ENCODE results near the gene ADAM19.

The ADAM19 gene

DNA sequence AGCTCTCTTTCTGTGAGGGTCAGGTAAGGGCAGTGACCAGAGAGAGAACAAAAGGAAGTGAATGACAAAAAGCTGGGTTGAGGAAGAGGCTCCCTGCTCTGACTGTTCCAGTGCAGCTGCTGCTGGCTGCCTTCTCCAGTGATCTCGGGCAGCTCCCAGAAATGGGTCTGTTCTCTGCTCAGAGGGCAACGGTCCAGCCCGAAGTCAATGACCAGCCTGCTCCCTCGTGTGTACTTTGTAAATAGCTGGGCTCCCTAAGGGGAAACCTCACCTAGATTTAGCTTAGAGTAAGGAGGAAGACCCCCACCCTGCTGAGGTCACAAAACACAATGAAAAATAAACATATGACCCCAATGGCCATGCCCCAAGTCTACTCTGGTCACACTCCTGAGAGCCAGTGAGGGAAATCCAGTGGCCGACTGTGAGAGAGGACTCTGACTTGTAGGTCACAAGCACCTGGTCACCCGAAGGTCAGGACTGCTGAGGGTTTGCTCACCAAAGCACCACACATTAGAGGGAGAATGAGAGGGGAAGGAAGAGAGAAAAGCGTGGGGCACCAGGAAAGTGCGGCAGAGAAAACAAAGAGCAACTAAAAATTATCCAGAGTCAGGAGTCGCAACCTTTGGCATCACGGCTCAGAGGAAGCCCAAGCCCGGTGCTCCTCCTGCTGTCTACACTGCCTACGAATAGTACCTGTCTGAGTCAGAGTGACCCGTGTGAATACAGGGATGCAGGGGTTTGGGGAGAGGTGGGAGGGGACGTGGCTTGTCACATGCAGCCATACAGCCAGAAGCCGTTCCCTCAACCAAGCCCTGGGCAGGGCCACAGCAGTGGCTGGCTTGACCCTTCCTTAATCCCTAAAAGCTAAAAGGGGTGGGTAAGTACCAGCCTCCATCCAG, 95.7 kb downstream of the ADAM19 start:
- TF ChIP-seq GATA1 (IDR thresholded peaks at IDR 0.05; ENCODE audit: low read depth, low read length) (no peak), POLR2A (IDR thresholded peaks at IDR 0.05; ENCODE audit: low read length) (no peak)
- DNase-seq, result no peak

DNA sequence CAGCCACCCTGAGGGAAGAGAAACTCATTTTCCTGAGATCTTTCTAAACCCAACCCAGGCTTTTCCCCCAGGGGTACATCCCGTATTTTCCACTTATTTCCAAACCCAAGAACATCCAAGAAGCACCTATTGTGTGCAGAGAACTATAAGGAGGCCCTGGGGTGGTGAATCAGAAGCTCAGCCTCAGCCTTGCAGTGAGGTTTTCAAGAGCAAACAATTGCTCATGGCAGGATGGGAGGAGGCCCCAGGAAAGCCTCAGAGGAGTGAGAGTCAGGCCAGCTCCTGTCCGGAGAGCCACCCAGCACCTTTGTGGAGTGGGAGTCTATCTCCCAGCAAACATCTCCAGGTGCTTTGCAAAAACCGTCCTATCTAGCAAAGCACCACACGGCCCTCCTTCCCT, 96.4 kb downstream of the ADAM19 start:
- TF ChIP-seq GATA1 (IDR thresholded peaks at IDR 0.05; ENCODE audit: low read depth, low read length) (no peak), POLR2A (IDR thresholded peaks at IDR 0.05; ENCODE audit: low read length) (no peak)
- no peak for DNase-seq

DNA sequence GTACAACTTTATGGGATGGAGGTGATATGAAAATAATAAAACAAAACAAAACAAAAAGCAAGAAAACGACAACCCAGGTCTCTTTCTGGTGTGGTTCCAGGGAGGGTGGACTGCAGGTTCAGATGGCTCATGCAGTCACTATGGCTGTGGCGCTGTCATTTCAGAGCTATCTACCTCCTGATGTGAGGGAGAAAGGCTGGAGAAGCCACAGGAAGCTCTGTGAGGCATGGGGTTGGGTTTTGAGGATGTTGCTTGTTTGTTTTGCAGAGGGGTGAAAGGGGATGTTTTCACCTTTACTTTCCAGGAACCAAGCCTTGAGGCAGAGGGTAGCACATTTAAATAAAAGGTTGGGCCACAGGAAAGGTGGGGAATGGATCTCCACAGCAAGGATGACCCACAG, 96.8 kb downstream of the ADAM19 start:
- DNase-seq, result no peak

DNA sequence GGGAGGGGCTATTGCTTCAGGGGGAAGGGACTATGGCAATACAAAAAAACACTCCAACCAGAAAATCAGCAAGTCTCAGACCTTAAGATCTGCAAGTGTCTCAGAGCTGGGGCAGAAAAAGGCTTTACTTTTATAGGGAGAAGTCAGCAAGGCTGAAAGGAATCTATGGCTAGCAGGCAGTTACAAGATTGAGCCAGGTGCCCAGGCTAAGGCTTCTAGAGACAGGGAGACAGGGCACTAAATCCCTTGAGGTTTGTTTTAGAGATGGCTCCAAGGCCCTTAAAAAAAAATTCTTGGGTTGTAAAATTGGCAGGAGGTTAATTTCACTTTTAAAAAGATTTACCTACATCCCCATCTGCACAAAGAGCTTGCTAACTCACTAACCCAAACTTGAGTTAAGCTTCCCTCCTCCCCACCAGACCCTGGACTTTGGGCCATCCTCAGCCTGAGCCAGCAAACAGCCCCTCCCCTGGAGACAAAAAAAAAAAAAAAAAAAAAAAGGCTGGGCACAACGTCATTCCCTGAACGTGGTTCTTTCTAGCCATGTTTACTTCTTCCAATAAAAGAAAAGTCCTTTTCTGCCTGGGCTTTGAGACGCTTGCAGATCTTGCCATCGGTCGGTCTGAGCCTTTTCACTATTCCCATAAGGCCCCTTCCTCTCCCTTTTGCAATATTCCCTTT, 97.6 kb downstream of the ADAM19 start:
- no peak for DNase-seq
- TF ChIP-seq GATA1 (IDR thresholded peaks at IDR 0.05; ENCODE audit: low read depth, low read length) (no peak), POLR2A (IDR thresholded peaks at IDR 0.05; ENCODE audit: low read length) (no peak)

More for the DNA sequence above, 96.8 kb downstream of the ADAM19 start:
- TF ChIP-seq GATA1 (IDR thresholded peaks at IDR 0.05; ENCODE audit: low read depth, low read length) (no peak), POLR2A (IDR thresholded peaks at IDR 0.05; ENCODE audit: low read length) (no peak)

- DNase-seq, result peak; percentile 62 to 73
These were observed 98.7 kb downstream of the ADAM19 start for GRCh38 chr5:157476702-157477408.

DNA sequence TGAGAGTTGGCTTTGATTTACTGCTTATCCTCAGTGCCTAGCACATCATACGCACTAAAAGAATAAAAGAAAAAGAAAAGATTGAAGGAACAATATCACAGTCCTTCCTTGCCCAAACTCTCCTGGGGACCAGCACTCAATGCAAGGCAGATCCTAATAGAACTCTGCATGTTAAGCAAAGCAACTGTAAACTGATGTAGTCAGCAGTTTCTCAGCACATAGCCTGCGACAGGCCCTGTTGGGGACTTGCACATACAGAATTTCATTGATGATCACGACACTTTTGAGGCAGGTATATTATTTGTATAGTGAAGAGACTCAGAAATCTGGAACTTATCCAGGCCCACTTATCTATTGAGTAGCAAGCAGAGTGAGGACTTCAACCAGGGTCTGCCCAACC, 100.1 kb downstream of the ADAM19 start:
- no peak for DNase-seq
- TF ChIP-seq GATA1 (IDR thresholded peaks at IDR 0.05; ENCODE audit: low read depth, low read length) (no peak), POLR2A (IDR thresholded peaks at IDR 0.05; ENCODE audit: low read length) (no peak)

More at GRCh38 chr5:157476702-157477408, 98.7 kb downstream of the ADAM19 start:
- TF ChIP-seq GATA1 (IDR thresholded peaks at IDR 0.05; ENCODE audit: low read depth, low read length) (no peak), POLR2A (IDR thresholded peaks at IDR 0.05; ENCODE audit: low read length) (no peak)

DNA sequence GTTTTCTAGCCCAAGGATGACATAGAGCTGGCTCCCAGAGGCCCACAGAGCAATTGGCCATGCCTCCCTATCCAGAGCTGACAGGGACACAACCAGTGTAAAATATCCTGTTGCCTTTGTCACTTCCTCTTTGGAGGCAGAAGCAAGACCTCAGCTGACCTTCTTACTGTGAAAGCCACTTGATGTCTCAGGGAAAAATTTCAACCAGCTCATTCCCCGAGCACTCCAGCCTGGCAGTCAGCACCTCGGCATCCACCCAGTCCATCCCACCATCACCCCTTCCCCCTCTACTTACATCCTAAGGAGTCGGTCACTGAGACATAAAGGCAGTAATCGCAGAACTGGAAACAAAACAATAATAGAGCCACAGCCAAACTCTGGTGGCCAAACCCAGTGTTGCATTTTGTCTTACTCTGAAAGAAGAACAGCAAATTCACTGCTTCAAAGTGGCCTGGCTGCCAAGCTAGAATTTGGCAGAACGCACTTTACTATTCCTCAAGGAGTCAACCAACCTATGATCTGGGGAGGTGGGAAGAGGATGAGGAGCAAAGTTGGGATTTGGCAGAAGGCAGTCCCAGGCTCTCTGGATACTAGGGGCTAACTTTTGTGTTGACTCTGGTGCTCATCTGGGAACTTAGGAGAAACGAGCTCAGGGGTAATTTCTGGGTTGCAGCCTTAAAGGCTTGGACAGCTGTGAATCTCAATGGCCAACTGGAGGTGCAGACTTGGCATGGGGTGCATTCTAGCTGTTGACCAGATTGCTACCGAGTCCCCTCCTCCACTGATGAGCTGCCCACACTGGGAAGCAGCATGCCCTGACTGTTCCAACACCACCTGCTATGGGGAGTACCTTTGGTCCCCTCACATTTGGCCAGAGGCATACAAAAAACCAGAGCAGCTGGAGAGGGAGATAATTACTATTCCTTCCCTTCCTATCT, 101.9 kb downstream of the ADAM19 start:
- no peak for TF ChIP-seq GATA1 (IDR thresholded peaks at IDR 0.05; ENCODE audit: low read depth, low read length)
- TF ChIP-seq POLR2A (IDR thresholded peaks at IDR 0.05; ENCODE audit: low read length), result no peak
- DNase-seq, result no peak

GRCh38 chr5:157471709-157472108, 103.9 kb downstream of the ADAM19 start:
- peak; percentile 32 to 48 for DNase-seq
- no peak for TF ChIP-seq POLR2A (IDR thresholded peaks at IDR 0.05; ENCODE audit: low read length)
- no peak for TF ChIP-seq GATA1 (IDR thresholded peaks at IDR 0.05; ENCODE audit: low read depth, low read length)

- DNase-seq, result no peak
- TF ChIP-seq GATA1 (IDR thresholded peaks at IDR 0.05; ENCODE audit: low read depth, low read length) (no peak), POLR2A (IDR thresholded peaks at IDR 0.05; ENCODE audit: low read length) (no peak)
These were observed 104.9 kb downstream of the ADAM19 start for GRCh38 chr5:157470631-157471030.

DNA sequence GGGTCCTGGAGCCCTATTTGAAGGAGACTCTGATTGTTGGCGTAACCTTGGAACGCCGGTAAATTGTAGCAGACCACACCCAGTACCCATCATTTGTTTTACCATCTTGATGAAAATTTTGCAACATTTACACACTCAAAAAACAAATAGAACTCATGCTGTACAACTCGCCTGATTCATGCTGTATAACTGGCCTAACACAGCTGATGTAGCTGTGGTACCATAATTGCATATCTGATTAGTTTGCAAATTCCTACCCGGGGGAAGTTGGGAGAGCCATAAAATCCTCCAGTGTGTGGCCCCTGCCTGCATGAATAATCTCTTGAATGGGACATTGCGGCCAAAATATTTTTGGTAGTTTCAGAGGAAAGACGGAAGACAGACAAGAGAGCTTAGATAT, 105.9 kb downstream of the ADAM19 start:
- TF ChIP-seq GATA1 (IDR thresholded peaks at IDR 0.05; ENCODE audit: low read depth, low read length), result no peak
- no peak for TF ChIP-seq POLR2A (IDR thresholded peaks at IDR 0.05; ENCODE audit: low read length)
- DNase-seq, result no peak

- DNase-seq, result no peak
- TF ChIP-seq POLR2A (IDR thresholded peaks at IDR 0.05; ENCODE audit: low read length) (no peak), GATA1 (IDR thresholded peaks at IDR 0.05; ENCODE audit: low read depth, low read length) (no peak)
These were observed 106.5 kb downstream of the ADAM19 start for GRCh38 chr5:157469073-157469472.

- no peak for DNase-seq
- TF ChIP-seq GATA1 (IDR thresholded peaks at IDR 0.05; ENCODE audit: low read depth, low read length) (no peak), POLR2A (IDR thresholded peaks at IDR 0.05; ENCODE audit: low read length) (no peak)
These were observed 107.1 kb downstream of the ADAM19 start for GRCh38 chr5:157468293-157468965.

Data from erythroblast (primary cell).